Measurements from ENCODE around the gene NCS1.

Gene NCS1

GRCh38 chr9:130177898-130178805 lies 5.9 kb downstream of the NCS1 start:
- DNase-seq: no peak

GRCh38 chr9:130179331-130179907 lies 7.2 kb downstream of the NCS1 start:
- DNase-seq: no peak

GRCh38 chr9:130180516-130180915 lies 8.3 kb downstream of the NCS1 start:
- no peak for DNase-seq

- no peak for DNase-seq
Observed at GRCh38 chr9:130181678-130182380, 9.6 kb downstream of the NCS1 start.

GRCh38 chr9:130182381-130182909 lies 10.2 kb downstream of the NCS1 start:
- DNase-seq: no peak

- no peak for DNase-seq
Observed at GRCh38 chr9:130183133-130183762, 11.0 kb downstream of the NCS1 start.

GRCh38 chr9:130185017-130185416 lies 12.8 kb downstream of the NCS1 start:
- no peak for DNase-seq

GRCh38 chr9:130185490-130186031 lies 13.4 kb downstream of the NCS1 start:
- no peak for DNase-seq

- DNase-seq: no peak
Observed at GRCh38 chr9:130186051-130186450, 13.8 kb downstream of the NCS1 start.

GRCh38 chr9:130186839-130187522 lies 14.8 kb downstream of the NCS1 start:
- peak; percentile 36 for DNase-seq

- no peak for DNase-seq
Observed at GRCh38 chr9:130187523-130187846, 15.3 kb downstream of the NCS1 start.

- DNase-seq: no peak
Observed at GRCh38 chr9:130188860-130189481, 16.8 kb downstream of the NCS1 start.

- no peak for DNase-seq
Observed at GRCh38 chr9:130189840-130190239, 17.6 kb downstream of the NCS1 start.

GRCh38 chr9:130191068-130191748 lies 19.0 kb downstream of the NCS1 start:
- DNase-seq: no peak

- no peak for DNase-seq
Observed at GRCh38 chr9:130191749-130192120, 19.5 kb downstream of the NCS1 start.

- no peak for DNase-seq
Observed at GRCh38 chr9:130192382-130192999, 20.3 kb downstream of the NCS1 start.

- peak; percentile 14 for DNase-seq
Observed at GRCh38 chr9:130193103-130193502, 20.9 kb downstream of the NCS1 start.

GRCh38 chr9:130193531-130194377 lies 21.6 kb downstream of the NCS1 start:
- DNase-seq: peak; percentile 89

- DNase-seq: peak; percentile 47
Observed at GRCh38 chr9:130194378-130194932, 22.3 kb downstream of the NCS1 start.

All from DMS79 treated with DMSO at 0.1 percent for 48 hours (cell line).